ENCODE results near the gene NECAB2.

- TF ChIP-seq CTCF (IDR thresholded peaks at IDR 0.05) (no peak), EZH2 (IDR thresholded peaks at IDR 0.05) (no peak)
Measured at GRCh38 chr16:83970430-83970815, 2.4 kb downstream of the NECAB2 start.

Data from neural progenitor cell (in vitro differentiated cells).